ENCODE results near the gene KNG1.

KNG1 gene

GRCh38 chr3:186757686-186758220, 40.6 kb downstream of the KNG1 start:
- no peak overlapping the region for H3K4me3 ChIP-seq (ENCODE audit: low read depth, low read length)

GRCh38 chr3:186759231-186759930, 42.2 kb downstream of the KNG1 start:
- no peak for TF ChIP-seq CTCF (IDR thresholded peaks at IDR 0.05; ENCODE audit: low read depth, low read length)
- H3K4me3 ChIP-seq (ENCODE audit: low read depth, low read length), result no peak overlapping the region

More at GRCh38 chr3:186757686-186758220, 40.6 kb downstream of the KNG1 start:
- no peak for TF ChIP-seq CTCF (IDR thresholded peaks at IDR 0.05; ENCODE audit: low read depth, low read length)

GRCh38 chr3:186760141-186760833, 43.1 kb downstream of the KNG1 start:
- H3K4me3 ChIP-seq (ENCODE audit: low read depth, low read length), result no peak overlapping the region
- no peak for TF ChIP-seq CTCF (IDR thresholded peaks at IDR 0.05; ENCODE audit: low read depth, low read length)

- no peak for TF ChIP-seq CTCF (IDR thresholded peaks at IDR 0.05; ENCODE audit: low read depth, low read length)
These were observed 43.8 kb downstream of the KNG1 start for GRCh38 chr3:186760897-186761447.

GRCh38 chr3:186772281-186772694, 55.1 kb downstream of the KNG1 start:
- H3K4me3 ChIP-seq (ENCODE audit: low read depth, low read length), result 0 out of 2 replicates have a peak overlapping the region, but pooled peaks have one; percentile 14
- no peak for TF ChIP-seq CTCF (IDR thresholded peaks at IDR 0.05; ENCODE audit: low read depth, low read length)

More at GRCh38 chr3:186760897-186761447, 43.8 kb downstream of the KNG1 start:
- H3K4me3 ChIP-seq (ENCODE audit: low read depth, low read length), result no peak overlapping the region

- no peak overlapping the region for H3K4me3 ChIP-seq (ENCODE audit: low read depth, low read length)
- TF ChIP-seq CTCF (IDR thresholded peaks at IDR 0.05; ENCODE audit: low read depth, low read length), result no peak
These were observed 55.7 kb downstream of the KNG1 start for GRCh38 chr3:186772701-186773417.
